ENCODE measurements around the gene SH3RF3. TPM values are rescaled to one million over a fixed set of nuclear protein-coding genes. Genes with fewer than 3 reads are reported as not detected.
A peak's percentile ranks its signal among the peaks of the same experiment; 100 is the strongest.

The SH3RF3 gene
- total and polyA plus RNA-seq, 10 of the 15 experiments (the other 5 are each of a cell fraction or from before 2014, with no cell fraction given): 0.08 to 8.8 (median 2.3) TPM

- SMC1A ChIA-PET (ENCODE audit: uncharacterized antibody, unreplicated experiment): interaction anchor here (1.0 to 3.2 kb wide), 11 partner anchors 8 to 296 kb away, joined by 3 to 41 read pairs (median 6); no protein-coding TSS in a partner anchor
- intact Hi-C loops (cut with micrococcal nuclease; ENCODE audit: unreplicated experiment): loop anchor here (1.0 to 10.0 kb wide), 3 partner anchors 36 to 116 kb away; partner anchors contain the start of gene SH3RF3
Measured at GRCh38 chr2:109218792-109219126, 89.8 kb downstream of the SH3RF3 start.

GRCh38 chr2:109220860-109221259, 91.9 kb downstream of the SH3RF3 start:
- Histone ChIP-seq H3K79me2 (ENCODE audit: control insufficient read depth, insufficient read depth, low read length) (no peaks in the 10 kb centered on the region), H3K36me3 (ENCODE audit: control insufficient read depth in 2 of 2, insufficient read depth in 2 of 2, low read length in 1 of 2) (no peaks in the 10 kb centered on the region; a peak in 1 of 4 replicates), H3K27ac (ENCODE audit: control insufficient read depth, insufficient read depth) (no peak overlapping the region), H3K27me3 (replicated peaks in 1 of 2; ENCODE audit: control insufficient read depth in 2 of 2, insufficient read depth in 2 of 2, low read length in 1 of 2) (no peaks in the 10 kb centered on the region), H2AFZ (ENCODE audit: control insufficient read depth, low read depth, low read length) (no peak overlapping the region), H3K9me3 (replicated peaks; ENCODE audit: control insufficient read depth, insufficient read depth, low read length) (no peaks in the 10 kb centered on the region), H4K20me1 (ENCODE audit: control insufficient read depth, insufficient read depth) (no peaks in the 10 kb centered on the region), H3K4me3 (no peak overlapping the region), H3K4me1 (ENCODE audit: control insufficient read depth, insufficient read depth, low read length) (peaks cover 29% of the 10 kb centered on the region), H3K4me2 (ENCODE audit: control insufficient read depth, insufficient read depth) (no peak overlapping the region), H3K9ac (ENCODE audit: control insufficient read depth, insufficient read depth, low read length) (no peak overlapping the region)
- CTCF ChIA-PET: no interaction called here
- DNase-seq (ENCODE audit: low read depth, low spot score): no peak
- FAIRE-seq: no peak
- no TSS peak for BruUV-seq (replicated peaks)
- TF ChIP-seq RCOR1 (conservative IDR thresholded peaks at IDR 0.05; ENCODE audit: low read depth, low read length): no peak
- no peak for TF ChIP-seq IRF5 (IDR thresholded peaks at IDR 0.05; ENCODE audit: borderline replicate concordance)
- no peak for TF ChIP-seq BACH1 (IDR thresholded peaks at IDR 0.05; ENCODE audit: borderline replicate concordance)
- no peak for TF ChIP-seq ATF3 (IDR thresholded peaks at IDR 0.05; ENCODE audit: borderline replicate concordance, extremely low read depth, low read depth, low read length)
- TF ChIP-seq HDGF (IDR thresholded peaks at IDR 0.05): no peak
- SMC1A ChIA-PET (ENCODE audit: uncharacterized antibody, unreplicated experiment): interaction anchor here (1.6 to 1.7 kb wide), 2 partner anchors 13 to 88 kb away, joined by 3 to 4 read pairs; no protein-coding TSS in a partner anchor
- POLR2A ChIA-PET: no interaction called here
- 0% methylated on average over 2 of the region's 2 CpGs for WGBS (ENCODE audit: insufficient coverage, insufficient replicate concordance, low lambda C conversion rate, missing lambda C conversion rate)
- intact Hi-C loops (cut with micrococcal nuclease; ENCODE audit: unreplicated experiment): no loop called here
- in situ Hi-C loops (cut with MboI): no loop called here
- RAD21 ChIA-PET (ENCODE audit: unreplicated experiment): no interaction called here
- no peak for ATAC-seq

More at GRCh38 chr2:109218792-109219126, 89.8 kb downstream of the SH3RF3 start:
- WGBS (ENCODE audit: insufficient coverage, insufficient replicate concordance, low lambda C conversion rate, missing lambda C conversion rate): 0% methylated on average over 1 of the region's 1 CpG
- no peak overlapping the region for H3K9ac ChIP-seq (ENCODE audit: control insufficient read depth, insufficient read depth, low read length)
- no peaks in the 10 kb centered on the region; a peak in 1 of 4 replicates for H3K36me3 ChIP-seq (ENCODE audit: control insufficient read depth in 2 of 2, insufficient read depth in 2 of 2, low read length in 1 of 2)
- no peaks in the 10 kb centered on the region for H3K27me3 ChIP-seq (replicated peaks in 1 of 2; ENCODE audit: control insufficient read depth in 2 of 2, insufficient read depth in 2 of 2, low read length in 1 of 2)
- H3K4me2 ChIP-seq (ENCODE audit: control insufficient read depth, insufficient read depth): no peak overlapping the region; the same call in 1 of the 2 replicates
- no peaks in the 10 kb centered on the region for H3K9me3 ChIP-seq (replicated peaks; ENCODE audit: control insufficient read depth, insufficient read depth, low read length)
- ATAC-seq (no peak), FAIRE-seq (no peak), DNase-seq (ENCODE audit: low read depth, low spot score) (no peak)
- ChIA-PET CTCF (interaction anchor here (1.1 to 2.3 kb wide), 8 partner anchors 8 to 117 kb away, joined by 3 to 11 read pairs (median 5); no protein-coding TSS in a partner anchor), POLR2A (interaction anchor here (1.1 to 1.9 kb wide), 6 partner anchors 8 to 86 kb away, joined by 3 to 8 read pairs (median 4); no protein-coding TSS in a partner anchor), RAD21 (ENCODE audit: unreplicated experiment) (interaction anchor here (1.0 to 2.0 kb wide), 17 partner anchors 8 to 295 kb away, joined by 3 to 25 read pairs (median 4); partner anchors contain the start of gene SH3RF3)
- peak overlapping the region; percentile 68 for H3K27ac ChIP-seq (ENCODE audit: control insufficient read depth, insufficient read depth)
- H3K79me2 ChIP-seq (ENCODE audit: control insufficient read depth, insufficient read depth, low read length): no peaks in the 10 kb centered on the region
- H4K20me1 ChIP-seq (ENCODE audit: control insufficient read depth, insufficient read depth): no peaks in the 10 kb centered on the region
- TF ChIP-seq ATF7 (IDR thresholded peaks at IDR 0.05; ENCODE audit: low read depth): 0 out of 2 replicates have a peak, but pooled peaks have one; percentile 39
- 0 out of 2 replicates have a peak, but pooled peaks have one; percentile 74 for TF ChIP-seq SMARCA5 (IDR thresholded peaks at IDR 0.05)
- TF ChIP-seq MEF2B (IDR thresholded peaks at IDR 0.05; ENCODE audit: partially characterized antibody, poor library complexity, severe bottlenecking): peak; percentile 15
- TF ChIP-seq RUNX3 (IDR thresholded peaks at IDR 0.05; ENCODE audit: low read length): no peak
- 0 out of 2 replicates have a peak, but pooled peaks have one; percentile 1 for TF ChIP-seq MTA2 (IDR thresholded peaks at IDR 0.05; ENCODE audit: low read depth)
- H3K4me3 ChIP-seq: no peak overlapping the region
- H3K4me1 ChIP-seq (ENCODE audit: control insufficient read depth, insufficient read depth, low read length): peaks cover 31% of the 10 kb centered on the region
- BruUV-seq (replicated peaks): no TSS peak
- in situ Hi-C loops (cut with MboI): no loop called here
- no peak overlapping the region for H2AFZ ChIP-seq (ENCODE audit: control insufficient read depth, low read depth, low read length)

Measured in GM12878 (cell line).